NCI-H748 (cell line): ENCODE data around the gene HLA-DPA1.

Source experiments
- DNase-seq: peaks from one replicate; lab custom pipeline; 2025; ENCODE audit not compliant: unreplicated experiment; lab: John Stamatoyannopoulos, UW

HLA-DPA1 gene

GRCh38 chr6:33088931-33089620, 15.6 kb upstream of the HLA-DPA1 start:
- no peak for DNase-seq

- no peak for DNase-seq
These were observed 14.9 kb upstream of the HLA-DPA1 start for GRCh38 chr6:33088258-33088930.

DNA sequence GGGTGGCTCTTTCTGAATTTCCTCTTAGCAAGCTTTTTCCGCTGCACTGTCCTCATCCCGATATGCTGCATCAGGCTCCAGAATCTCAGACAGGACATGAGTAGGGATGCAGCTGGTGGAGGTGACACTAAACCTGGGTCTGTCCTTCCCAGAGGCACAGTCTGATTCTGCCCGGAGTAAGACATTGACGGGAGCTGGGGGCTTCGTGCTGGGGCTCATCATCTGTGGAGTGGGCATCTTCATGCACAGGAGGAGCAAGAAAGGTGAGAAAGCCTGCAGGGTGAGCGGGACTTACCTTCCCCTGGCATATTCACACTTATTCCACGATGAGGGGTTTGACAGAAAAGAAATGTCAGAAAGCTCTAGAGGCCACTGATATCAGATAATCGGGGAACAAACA, 12.2 kb upstream of the HLA-DPA1 start:
- DNase-seq, result no peak

DNA sequence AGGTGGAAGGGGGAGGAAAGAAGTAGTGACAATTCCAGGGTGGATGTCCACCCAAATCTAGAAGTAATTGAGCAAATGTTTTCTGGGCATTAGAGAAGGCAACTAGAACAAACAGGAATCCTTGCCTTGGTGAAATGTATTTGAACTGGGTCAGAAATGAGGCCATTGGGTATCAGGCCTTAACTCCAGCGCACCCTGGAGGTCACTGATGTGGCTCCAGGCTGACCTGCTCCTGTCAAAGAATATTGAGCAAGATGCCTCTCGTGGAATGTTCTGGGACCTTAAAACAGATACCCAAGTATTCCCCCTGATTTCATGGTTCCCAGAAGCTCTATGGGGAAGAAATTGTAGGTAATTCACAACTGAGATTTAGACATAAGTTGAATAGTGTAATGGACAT, 9.3 kb upstream of the HLA-DPA1 start:
- peak; percentile 57 for DNase-seq

GRCh38 chr6:33081098-33081824, 7.8 kb upstream of the HLA-DPA1 start:
- no peak for DNase-seq

GRCh38 chr6:33080127-33081089, 7.0 kb upstream of the HLA-DPA1 start:
- no peak for DNase-seq

- no peak for DNase-seq
These were observed 6.1 kb upstream of the HLA-DPA1 start for GRCh38 chr6:33079580-33079979.

- DNase-seq, result no peak
These were observed 5.6 kb upstream of the HLA-DPA1 start for GRCh38 chr6:33078919-33079521.

DNA sequence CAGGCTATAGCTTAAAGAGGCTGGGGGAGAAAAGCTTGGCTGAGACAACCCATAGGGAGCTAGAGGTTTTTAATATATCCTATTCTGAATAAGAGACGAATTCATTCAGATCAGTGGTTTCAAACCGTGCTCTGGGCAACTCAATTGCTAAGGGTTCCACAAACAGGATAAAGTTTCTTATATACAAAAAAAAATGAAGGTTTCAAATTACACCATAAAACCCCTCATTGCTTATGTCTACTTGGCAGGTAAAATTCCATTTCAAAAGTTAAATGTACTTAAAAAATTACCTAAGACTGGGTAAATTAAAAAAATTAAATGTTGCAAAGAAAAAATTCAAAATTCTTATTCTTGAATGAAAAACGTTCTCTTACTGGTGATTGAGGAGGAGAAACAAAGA, 5.0 kb upstream of the HLA-DPA1 start:
- no peak for DNase-seq

DNA sequence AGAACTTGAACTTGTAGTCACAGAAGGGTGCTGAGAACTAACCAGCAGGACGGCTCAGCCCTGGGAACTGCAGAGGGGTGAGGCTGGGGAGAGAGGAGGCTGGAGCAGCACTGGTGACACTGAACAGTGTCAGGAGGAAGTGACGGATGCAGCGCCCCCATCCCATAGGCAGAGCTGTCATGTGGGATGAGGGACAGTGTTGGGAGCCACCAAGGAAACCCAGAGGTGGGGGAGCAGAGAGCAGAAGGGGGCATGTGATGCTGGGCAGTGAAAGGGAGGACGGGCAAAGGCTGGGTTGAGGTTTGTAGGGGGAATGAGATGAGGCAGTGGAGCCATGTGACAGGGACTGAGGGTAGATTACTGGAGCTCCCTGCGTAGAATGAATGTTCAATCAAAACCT, 4.5 kb upstream of the HLA-DPA1 start:
- no peak for DNase-seq

GRCh38 chr6:33076406-33076934, 3.0 kb upstream of the HLA-DPA1 start:
- no peak for DNase-seq

DNA sequence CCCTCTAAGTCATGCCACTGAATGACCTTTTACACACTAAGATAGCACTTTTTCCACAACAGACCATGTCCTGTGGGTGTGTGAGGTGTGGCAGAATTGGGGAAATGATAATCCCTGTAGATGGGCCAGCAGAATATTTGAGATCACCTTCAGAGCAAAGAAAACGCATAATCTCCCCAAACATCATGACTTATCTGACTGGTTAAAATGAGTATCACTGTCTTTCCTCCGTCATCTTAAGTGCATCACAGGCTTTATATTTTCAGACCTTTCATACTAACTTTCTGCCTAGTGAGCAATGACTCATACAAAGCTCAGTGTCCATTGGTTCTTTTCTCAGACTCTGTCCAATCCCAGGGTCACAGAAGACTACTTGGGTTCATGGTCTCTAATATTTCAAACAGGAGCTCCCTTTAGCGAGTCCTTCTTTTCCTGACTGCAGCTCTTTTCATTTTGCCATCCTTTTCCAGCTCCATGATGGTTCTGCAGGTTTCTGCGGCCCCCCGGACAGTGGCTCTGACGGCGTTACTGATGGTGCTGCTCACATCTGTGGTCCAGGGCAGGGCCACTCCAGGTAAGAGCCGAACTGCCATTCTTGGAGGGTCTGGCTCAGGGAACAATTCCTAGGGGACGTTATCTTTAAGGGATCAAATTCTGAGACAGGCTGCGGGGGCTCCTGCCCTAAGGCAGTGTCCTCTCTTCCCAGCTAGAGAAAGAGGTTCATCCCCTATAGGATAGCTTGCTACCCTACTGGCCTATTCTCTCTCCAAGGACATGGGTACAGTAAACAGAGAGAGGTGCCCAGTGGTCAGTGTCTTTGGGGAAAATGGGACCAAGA, 2.3 kb upstream of the HLA-DPA1 start, which contains the start of gene HLA-DPB1:
HLA-DPB1 (plus strand) TSS at position 423 of the 838 bp plus-strand sequence; CDS start at position 475, 52 bp downstream.
- DNase-seq, result peak; percentile 40

GRCh38 chr6:33075208-33075567, 1.7 kb upstream of the HLA-DPA1 start:
- DNase-seq, result no peak

- DNase-seq, result no peak
These were observed 845 bp downstream of the HLA-DPA1 start for GRCh38 chr6:33072508-33073100.

DNA sequence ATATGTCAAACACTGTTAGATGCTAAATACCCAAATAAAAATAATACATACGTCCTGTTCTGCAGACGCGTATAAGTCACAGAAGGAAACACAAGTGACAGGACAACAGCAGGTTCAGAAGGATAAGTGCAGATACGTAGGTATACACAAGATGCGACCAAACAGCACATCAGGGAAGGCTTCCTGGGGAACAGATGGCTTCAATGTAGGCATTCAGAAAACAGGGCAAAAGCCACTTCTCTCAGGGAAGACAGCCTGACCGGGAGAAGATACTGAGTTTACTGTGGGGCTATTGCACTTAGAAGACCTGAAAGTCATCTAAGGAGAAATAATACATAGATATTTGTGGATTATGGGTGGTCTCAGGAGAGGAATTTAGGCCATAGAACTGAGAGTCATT, 1.9 kb downstream of the HLA-DPA1 start:
- DNase-seq, result no peak

DNA sequence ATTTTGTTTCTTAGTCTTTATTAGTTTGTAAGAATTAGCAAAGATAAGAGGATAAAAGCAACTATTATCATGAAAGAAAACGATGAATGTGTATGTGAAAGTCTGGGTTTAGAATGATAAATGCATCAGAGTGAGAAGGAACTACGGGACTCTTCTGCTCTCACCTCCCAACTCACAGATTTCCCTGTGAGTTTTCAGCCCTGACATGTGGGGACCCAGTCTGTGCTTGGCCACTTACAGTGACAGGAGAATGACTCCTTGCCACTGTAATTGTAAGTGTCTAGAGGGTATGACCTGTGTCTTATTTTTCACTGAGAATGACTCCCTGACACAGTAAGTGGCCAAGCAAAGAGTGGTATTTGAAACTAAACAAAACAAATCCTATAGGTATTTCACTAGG, 2.5 kb downstream of the HLA-DPA1 start:
- DNase-seq, result no peak

DNA sequence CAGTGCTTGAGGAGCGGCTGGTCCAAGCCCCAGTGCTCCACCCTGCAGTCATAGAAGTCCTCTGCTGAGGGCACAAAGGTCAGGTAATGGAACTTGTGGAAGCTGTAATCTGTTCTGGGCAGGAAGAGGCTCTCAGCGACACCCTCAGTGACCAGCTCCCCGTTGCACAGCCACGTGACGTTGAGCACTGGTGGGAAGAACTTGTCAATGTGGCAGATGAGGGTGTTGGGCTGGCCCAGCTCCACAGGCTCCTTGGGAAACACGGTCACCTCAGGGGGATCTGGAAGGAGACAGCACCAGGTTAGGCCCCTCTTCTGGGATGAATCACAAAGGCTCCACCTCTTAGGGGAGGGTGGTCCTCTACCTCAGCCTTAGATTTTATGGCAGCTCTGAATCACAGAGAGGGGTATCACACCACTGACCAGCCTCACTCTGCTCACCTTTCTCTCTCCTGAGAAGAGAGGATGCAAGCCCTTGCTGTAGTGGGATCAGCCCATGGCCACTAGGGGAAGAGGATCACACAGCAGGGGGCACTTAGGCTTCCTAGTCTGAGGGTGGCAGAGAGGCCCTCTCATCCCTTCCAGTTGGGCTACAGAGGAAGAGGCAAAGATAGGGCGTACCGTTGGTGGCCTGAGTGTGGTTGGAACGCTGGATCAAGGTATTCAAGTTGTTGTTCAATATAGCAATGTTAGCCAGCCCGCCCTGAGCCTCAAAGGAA, 4.3 kb downstream of the HLA-DPA1 start:
- DNase-seq, result no peak

DNA sequence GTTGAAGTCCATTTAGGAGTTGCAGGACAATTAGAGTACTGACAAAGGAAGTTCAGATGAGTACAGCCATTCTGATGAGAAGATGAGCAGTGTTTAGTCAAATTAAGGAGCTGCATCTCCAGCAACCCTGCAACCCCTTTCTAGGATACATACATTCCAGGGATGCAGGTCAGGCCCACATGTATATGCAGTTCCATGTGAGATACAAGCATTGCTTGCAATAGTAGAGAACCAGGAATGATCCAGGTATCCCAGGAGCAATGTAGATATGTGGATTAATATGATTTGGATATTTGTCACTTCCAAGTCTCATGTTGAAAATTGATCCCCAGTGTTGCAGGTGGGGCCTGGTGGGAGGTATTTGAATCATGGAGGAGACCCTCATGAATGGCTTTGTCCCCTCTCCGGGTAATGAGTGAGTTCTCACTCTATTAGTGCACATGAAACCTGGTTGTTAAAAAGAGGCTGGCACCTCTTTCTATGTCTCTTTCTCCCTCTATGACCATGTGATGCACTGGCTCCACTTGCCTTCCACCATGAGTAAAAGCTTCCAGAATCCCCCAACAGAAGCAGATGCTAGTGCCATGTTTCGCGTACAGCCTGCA, 6.4 kb downstream of the HLA-DPA1 start:
- DNase-seq, result no peak
